H1 (cell line): ENCODE measurements around the gene ARHGEF7. TPM values are rescaled to one million over a fixed set of nuclear protein-coding genes. Genes with fewer than 3 reads are reported as not detected.

Experiments
- CTCF ChIA-PET: fragments of 300-600 bp; sonication (Branson Sonifier 250); formaldehyde crosslinking; loops from one replicate; lab custom pipeline; 2021; ENCODE audit not compliant: partially characterized antibody; lab: Charles Lee
- POLR2A ChIA-PET: fragments of 300-600 bp; sonication (Branson Sonifier 250); formaldehyde crosslinking; loops from one replicate; lab custom pipeline; 2021; ENCODE audit warnings: inconsistent platforms; ENCODE audit not compliant: partially characterized antibody; lab: Charles Lee
- DNase-seq, 2 experiments: peaks; one replicate each; pipeline versions ENCODE4 v3.0.0 to v3.0.0-alpha.2; 2010 to 2022; ENCODE audit warnings: low spot score in 2 of 2, low read depth in 1 of 2, mixed read lengths in 1 of 2
- FAIRE-seq: peaks from 2 replicates; lab custom pipeline; 2011; peaks lifted over from hg19 to GRCh38; lab: Jason Lieb, UNC
- H2AFZ ChIP-seq: 2 replicates; pipeline ENCODE4 v1.8.1; 2012; ENCODE audit warnings: low read length, inconsistent platforms
- H2AK5ac ChIP-seq: 2 replicates; pipeline ENCODE4 v1.6.1; 2013; ENCODE audit warnings: low read depth, low read length
- H2BK120ac ChIP-seq: replicated peaks from 2 replicates; pipeline ENCODE3; 2013; ENCODE audit warnings: low read depth, low read length, inconsistent platforms
- H2BK12ac ChIP-seq: 2 replicates; pipeline ENCODE4 v1.6.1; 2013; ENCODE audit warnings: low read depth, low read length
- H2BK15ac ChIP-seq: 2 replicates; pipeline ENCODE4 v1.6.1; 2013; ENCODE audit warnings: low read length
- H2BK20ac ChIP-seq: 2 replicates; pipeline ENCODE4 v1.6.1; 2013; ENCODE audit warnings: low read length
- H2BK5ac ChIP-seq: 2 replicates; pipeline ENCODE4 v1.6.1; 2013; ENCODE audit warnings: low read depth, low read length
- H3K14ac ChIP-seq: 2 replicates; pipeline ENCODE4 v1.6.1; 2013; ENCODE audit warnings: inconsistent platforms; ENCODE audit not compliant: insufficient read length
- H3K18ac ChIP-seq: 2 replicates; pipeline ENCODE4 v1.6.1; 2013; ENCODE audit warnings: low read length; ENCODE audit errors: extremely low read depth
- H3K23ac ChIP-seq: 2 replicates; pipeline ENCODE4 v1.6.1; 2013; ENCODE audit warnings: inconsistent platforms; ENCODE audit not compliant: insufficient read length
- H3K23me2 ChIP-seq: 2 replicates; pipeline ENCODE4 v1.6.1; 2013; ENCODE audit warnings: low read depth, low read length
- H3K27ac ChIP-seq: 2 replicates; pipeline ENCODE4 v1.6.1; 2011; ENCODE audit warnings: low read depth, low read length, inconsistent platforms
- H3K27me3 ChIP-seq, 4 experiments: replicated peaks in 1 of 4; 1 replicate in 1 of 4; 2 replicates in 3 of 4; pipeline versions ENCODE4 v1.6.1 to v1.8.1; 2011 to 2013; ENCODE audit warnings: low read length in 3 of 4, mild to moderate bottlenecking in 3 of 4, inconsistent platforms in 2 of 4, mixed read lengths in 2 of 4, moderate library complexity in 1 of 4; ENCODE audit not compliant: control insufficient read depth in 3 of 4, insufficient read depth in 3 of 4; ENCODE audit errors: extremely low read depth in 1 of 4
- H3K36me3 ChIP-seq, 4 experiments: 2 replicates each; pipeline versions ENCODE4 v1.6.1 to v1.8.1; 2011 to 2013; ENCODE audit warnings: mild to moderate bottlenecking in 4 of 4, low read length in 3 of 4, moderate library complexity in 2 of 4, control low read depth in 1 of 4, inconsistent platforms in 1 of 4; ENCODE audit not compliant: insufficient read depth in 4 of 4, control insufficient read depth in 2 of 4
- H3K4ac ChIP-seq: replicated peaks from 2 replicates; pipeline ENCODE3; 2013; ENCODE audit warnings: low read length, low read depth, mixed read lengths, inconsistent platforms; ENCODE audit not compliant: insufficient read length
- H3K4me1 ChIP-seq, 4 experiments: replicated peaks in 1 of 4; 1 replicate in 1 of 4; 2 replicates in 3 of 4; pipeline versions ENCODE4 v1.6.1 to v1.8.1; 2011 to 2013; ENCODE audit warnings: low read length in 3 of 4, inconsistent platforms in 2 of 4, mixed read lengths in 1 of 4; ENCODE audit not compliant: insufficient read depth in 4 of 4, control insufficient read depth in 3 of 4
- H3K4me2 ChIP-seq, 2 experiments: 2 replicates each; pipeline versions ENCODE4 v1.6.1 to v1.8.1; 2011 to 2013; ENCODE audit warnings: low read depth in 2 of 2, low read length in 2 of 2, control low read depth in 1 of 2, inconsistent platforms in 1 of 2, mild to moderate bottlenecking in 1 of 2; ENCODE audit not compliant: insufficient read depth in 1 of 2
- H3K4me3 ChIP-seq, 4 experiments: fragments of 200-600, 300-600 bp in 1 of 4; sonication (generic), shearing (Covaris generic), sonication (Bioruptor Twin) in 1 of 4; 2 replicates each; pipeline versions ENCODE4 v1.5.1 to v1.8.1; 2011 to 2016; ENCODE audit warnings: low read length in 4 of 4, low read depth in 3 of 4, control low read depth in 2 of 4, inconsistent platforms in 2 of 4, mild to moderate bottlenecking in 2 of 4, mixed read lengths in 1 of 4, moderate library complexity in 1 of 4; ENCODE audit not compliant: insufficient read depth in 2 of 4; ENCODE audit errors: extremely low read depth in 1 of 4
- H3K56ac ChIP-seq: replicated peaks from 2 replicates; pipeline ENCODE3; 2013; ENCODE audit warnings: low read depth, mild to moderate bottlenecking, mixed read lengths, low read length, inconsistent platforms; ENCODE audit not compliant: insufficient read length
- H3K79me1 ChIP-seq: 2 replicates; pipeline ENCODE4 v1.6.1; 2013; ENCODE audit warnings: low read depth, low read length, control low read depth
- H3K79me2 ChIP-seq, 2 experiments: 2 replicates each; pipeline versions ENCODE4 v1.6.1 to v1.8.1; 2012 to 2013; ENCODE audit warnings: low read length in 2 of 2, mild to moderate bottlenecking in 2 of 2, inconsistent platforms in 1 of 2; ENCODE audit not compliant: insufficient read depth in 2 of 2, control insufficient read depth in 1 of 2
- H3K9ac ChIP-seq, 4 experiments: replicated peaks in 1 of 4; 1 replicate in 1 of 4; 2 replicates in 3 of 4; pipeline versions ENCODE4 v1.6.1 to v1.8.1; 2011 to 2013; ENCODE audit warnings: low read depth in 3 of 4, low read length in 3 of 4, control low read depth in 2 of 4, mild to moderate bottlenecking in 2 of 4, moderate library complexity in 2 of 4, inconsistent platforms in 1 of 4; ENCODE audit errors: extremely low read depth in 1 of 4
- H3K9me3 ChIP-seq, 2 experiments: 2 replicates each; pipeline versions ENCODE4 v1.6.1 to v1.8.1; 2012 to 2013; ENCODE audit warnings: mild to moderate bottlenecking in 2 of 2, moderate library complexity in 2 of 2, control low read depth in 1 of 2, inconsistent platforms in 1 of 2, low read depth in 1 of 2, low read length in 1 of 2, mixed read lengths in 1 of 2; ENCODE audit not compliant: insufficient read depth in 2 of 2
- H4K20me1 ChIP-seq, 2 experiments: replicated peaks in 1 of 2; 2 replicates each; pipeline versions ENCODE3 to v1.8.1; 2011 to 2013; ENCODE audit warnings: inconsistent platforms in 2 of 2, low read length in 2 of 2, mild to moderate bottlenecking in 1 of 2; ENCODE audit not compliant: insufficient read depth in 2 of 2, control insufficient read depth in 1 of 2
- H4K5ac ChIP-seq: 2 replicates; pipeline ENCODE4 v1.6.1; 2013; ENCODE audit warnings: low read length, low read depth, mixed read lengths, inconsistent platforms; ENCODE audit not compliant: insufficient read length
- H4K8ac ChIP-seq: 2 replicates; pipeline ENCODE4 v1.8.0; 2013; ENCODE audit warnings: mild to moderate bottlenecking, moderate library complexity, low read length, inconsistent platforms; ENCODE audit not compliant: insufficient read depth; ENCODE audit errors: extremely low read depth
- H4K91ac ChIP-seq: replicated peaks from 2 replicates; pipeline ENCODE3; 2013; ENCODE audit warnings: low read length, mixed read lengths, inconsistent platforms; ENCODE audit not compliant: insufficient read length
- CBX5 ChIP-seq: fragments of 300-800, 300-1000 bp; sonication (generic); IDR thresholded peaks from 2 replicates; pipeline ENCODE4 v1.7.1; 2016; ENCODE audit warnings: antibody characterized with exemption, low read length, low read depth
- CHD1 ChIP-seq: IDR thresholded peaks from 2 replicates; pipeline ENCODE4 v1.6.1; 2012; ENCODE audit warnings: low read depth, low read length, improper control_type of control experiment
- EZH2 ChIP-seq: fragments of 200-600 bp; sonication (generic); IDR thresholded peaks from 2 replicates; pipeline ENCODE4 v1.7.1; 2012; ENCODE audit warnings: low read depth, mild to moderate bottlenecking, moderate library complexity, low read length, inconsistent platforms; ENCODE audit not compliant: severe bottlenecking
- MAFK ChIP-seq: IDR thresholded peaks from 2 replicates; pipeline ENCODE4 v1.6.1; 2012; ENCODE audit warnings: low read depth, mild to moderate bottlenecking, improper control_type of control experiment, low read length
- SIRT6 ChIP-seq: IDR thresholded peaks from one replicate; pipeline ENCODE4 v1.7.1; 2012; ENCODE audit warnings: low read length, inconsistent platforms
- WGBS, 2 experiments: shearing (Covaris generic) in 1 of 2; methylation state at CpG; one replicate each; pipeline versions ENCODE4 v1.1.6 to v1.1.7; 2013 to 2015; ENCODE audit warnings: low lambda C conversion rate in 2 of 2, mixed read lengths in 2 of 2, inconsistent platforms in 1 of 2, low coverage in 1 of 2, missing lambda C conversion rate in 1 of 2; ENCODE audit not compliant: insufficient replicate concordance in 2 of 2, insufficient coverage in 1 of 2, insufficient read length in 1 of 2; ENCODE audit errors: extremely low coverage in 1 of 2, missing lambda C conversion rate in 1 of 2; 5-methylcytosine and 5-hydroxymethylcytosine counted together
- polyA plus RNA-seq, 7 experiments: library from polyadenylated mRNA; depleted of rRNA in 3 of 7; stranded (reverse) in 5 of 7; unstranded in 2 of 7; fragments of >200 nt in 5 of 7; fragments of 200-250 nt in 2 of 7; gene quantifications; 1 replicate in 5 of 7; 2 replicates in 1 of 7; 4 replicates in 1 of 7; pipeline versions ENCODE4 v1.2.1 to v1.2.3, GENCODE V29; 2011 to 2013; ENCODE audit warnings: missing spikeins in 2 of 7, mixed read lengths in 2 of 7
- total RNA-seq: library from RNA; stranded (reverse); fragmentation: NEBNext Ultra II Directional; extraction: Animal tissue kit (Norgen Biotek cat#: 25700); gene quantifications from 2 replicates; pipeline ENCODE4 v1.2.1, GENCODE V29; 2021
- TF ChIP-seq, protein P1 (sequence below): IDR thresholded peaks from 2 replicates; pipeline ENCODE4 v1.6.1; 2012; ENCODE audit warnings: inconsistent platforms

Gene ARHGEF7
- total and polyA plus RNA-seq, 2 of the 8 experiments (the other 6 are each of a cell fraction or from before 2014, with no cell fraction given), result 26.2 to 56.5 TPM

GRCh38 chr13:111123649-111124048 lies 8.5 kb downstream of the ARHGEF7 start:
- H3K23ac ChIP-seq, result no peak overlapping the region
- H3K9me3 ChIP-seq, result no peaks in the 10 kb centered on the region
- FAIRE-seq, result no peak
- H4K8ac ChIP-seq, result no peak overlapping the region
- no peaks in the 10 kb centered on the region for H3K79me1 ChIP-seq
- no peak overlapping the region for H2AK5ac ChIP-seq
- no peak overlapping the region for H3K56ac ChIP-seq
- no peak overlapping the region for H2AFZ ChIP-seq
- peaks cover 2% of the 10 kb centered on the region; the same call in 1 of the 2 replicates for H3K23me2 ChIP-seq
- H3K27me3 ChIP-seq, result no peaks in the 10 kb centered on the region; a peak in 1 of 7 replicates
- H3K79me2 ChIP-seq, result no peaks in the 10 kb centered on the region
- 57% methylated on average over 1 of the region's 8 CpGs; no CpG with 5 or more reads in 1 of the 2 experiments for whole genome bisulfite sequencing, 2 experiments
- no peak overlapping the region for H4K5ac ChIP-seq
- no peak overlapping the region for H3K27ac ChIP-seq
- H3K9ac ChIP-seq, result no peak overlapping the region
- H2BK120ac ChIP-seq, result no peak overlapping the region
- ChIA-PET CTCF (no interaction called here), POLR2A (no interaction called here)
- no peak for DNase-seq
- no peak overlapping the region for H3K14ac ChIP-seq
- no peak overlapping the region for H3K4ac ChIP-seq
- no peak overlapping the region for H4K91ac ChIP-seq
- H3K18ac ChIP-seq, result no peak overlapping the region
- no peak overlapping the region for H2BK5ac ChIP-seq
- no peak overlapping the region for H3K4me2 ChIP-seq
- no peak overlapping the region for H2BK20ac ChIP-seq
- H3K4me3 ChIP-seq, result no peak overlapping the region
- no peak overlapping the region for H2BK12ac ChIP-seq
- TF ChIP-seq, protein P1, sequence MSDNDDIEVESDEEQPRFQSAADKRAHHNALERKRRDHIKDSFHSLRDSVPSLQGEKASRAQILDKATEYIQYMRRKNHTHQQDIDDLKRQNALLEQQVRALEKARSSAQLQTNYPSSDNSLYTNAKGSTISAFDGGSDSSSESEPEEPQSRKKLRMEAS, result no peak
- no peak for TF ChIP-seq MAFK
- TF ChIP-seq CBX5, result no peak
- TF ChIP-seq SIRT6, result no peak
- TF ChIP-seq EZH2, result no peak
- no peak for TF ChIP-seq CHD1
- H3K36me3 ChIP-seq, result no peaks in the 10 kb centered on the region
- H2BK15ac ChIP-seq, result no peak overlapping the region
- H3K4me1 ChIP-seq, result no peaks in the 10 kb centered on the region; a peak in 1 of 7 replicates
- peaks cover 2 to 4% of the 10 kb centered on the region in 2 experiments for H4K20me1 ChIP-seq
